NCI-H69 (cell line): ENCODE results near the gene TIGD6.
A peak's percentile ranks its signal among the peaks of the same experiment; 100 is the strongest.

Experiments
- DNase-seq: peaks from one replicate; lab custom pipeline; 2025; lab: John Stamatoyannopoulos, UW

TIGD6 gene

DNA sequence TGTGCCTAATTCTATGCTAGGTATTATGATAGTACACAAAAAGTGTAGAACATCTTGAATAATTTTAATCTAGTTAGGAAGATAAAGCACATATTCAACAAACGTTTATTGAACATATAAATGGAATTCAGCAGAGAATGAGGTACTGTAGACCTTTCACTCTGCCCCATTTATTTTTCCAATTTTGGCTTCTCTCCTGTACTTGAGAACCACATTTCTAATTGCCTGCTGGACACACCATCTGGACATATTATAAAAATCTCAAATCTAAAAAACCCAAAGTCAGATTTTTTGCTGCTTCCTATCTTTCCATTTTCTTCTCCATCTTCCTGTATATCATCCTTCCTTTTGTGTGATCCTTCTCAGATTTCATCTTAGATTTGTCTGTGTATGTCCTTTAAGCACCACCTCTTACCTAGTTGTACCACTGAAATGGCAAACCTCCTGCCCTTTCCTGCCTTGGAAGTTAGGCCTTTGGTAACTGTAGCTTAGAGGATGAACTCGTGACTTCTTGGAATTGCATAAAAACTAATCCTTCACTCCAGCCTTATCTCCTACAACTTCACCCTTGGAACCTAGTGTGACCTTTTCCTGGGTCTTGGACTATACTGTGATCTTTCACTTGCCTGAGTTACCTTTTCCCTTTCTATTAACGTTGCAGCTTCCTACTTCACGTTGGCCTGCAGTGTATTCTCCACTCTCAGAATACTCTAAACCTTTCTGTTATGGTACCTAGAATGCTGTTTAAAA, 31.1 kb downstream of the TIGD6 start:
- DNase-seq: no peak

DNA sequence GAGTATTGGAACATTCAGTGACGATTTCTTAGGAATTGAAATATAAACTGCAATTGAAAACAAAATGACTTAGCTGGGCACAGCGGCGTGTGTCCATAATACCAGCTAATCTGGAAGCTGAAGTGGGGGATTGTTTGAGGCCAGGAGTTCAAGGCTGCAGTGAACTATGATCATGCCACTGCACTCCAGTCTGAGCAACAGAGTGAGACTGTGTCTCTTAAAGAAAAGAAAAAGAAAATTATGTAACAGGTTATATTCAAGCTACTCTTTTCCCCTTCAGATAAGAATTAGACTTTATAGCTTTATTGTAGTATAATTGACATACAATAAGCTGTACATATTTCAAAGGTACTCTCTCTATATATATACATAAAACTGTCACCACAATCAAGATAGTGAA, 33.5 kb downstream of the TIGD6 start:
- no peak for DNase-seq

DNA sequence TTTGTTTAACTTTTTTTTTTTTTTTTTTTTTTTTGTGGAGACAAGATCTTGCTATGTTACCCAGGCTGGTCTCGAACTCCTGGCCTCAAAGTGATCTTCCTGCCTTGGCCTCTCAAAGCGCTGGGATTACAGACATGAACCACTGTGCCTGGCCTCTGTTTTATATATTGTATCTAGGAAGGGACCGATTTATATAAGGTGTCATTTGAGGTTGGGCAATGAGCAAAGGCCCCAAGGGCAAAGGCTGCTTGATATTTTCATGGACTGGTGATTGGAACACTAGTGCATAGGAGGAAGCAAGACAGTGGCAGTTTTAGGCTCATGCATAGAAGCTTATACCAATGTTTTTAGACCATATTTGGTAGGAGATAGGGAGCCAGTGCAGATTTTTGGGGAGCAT, 36.7 kb downstream of the TIGD6 start:
- no peak for DNase-seq

DNA sequence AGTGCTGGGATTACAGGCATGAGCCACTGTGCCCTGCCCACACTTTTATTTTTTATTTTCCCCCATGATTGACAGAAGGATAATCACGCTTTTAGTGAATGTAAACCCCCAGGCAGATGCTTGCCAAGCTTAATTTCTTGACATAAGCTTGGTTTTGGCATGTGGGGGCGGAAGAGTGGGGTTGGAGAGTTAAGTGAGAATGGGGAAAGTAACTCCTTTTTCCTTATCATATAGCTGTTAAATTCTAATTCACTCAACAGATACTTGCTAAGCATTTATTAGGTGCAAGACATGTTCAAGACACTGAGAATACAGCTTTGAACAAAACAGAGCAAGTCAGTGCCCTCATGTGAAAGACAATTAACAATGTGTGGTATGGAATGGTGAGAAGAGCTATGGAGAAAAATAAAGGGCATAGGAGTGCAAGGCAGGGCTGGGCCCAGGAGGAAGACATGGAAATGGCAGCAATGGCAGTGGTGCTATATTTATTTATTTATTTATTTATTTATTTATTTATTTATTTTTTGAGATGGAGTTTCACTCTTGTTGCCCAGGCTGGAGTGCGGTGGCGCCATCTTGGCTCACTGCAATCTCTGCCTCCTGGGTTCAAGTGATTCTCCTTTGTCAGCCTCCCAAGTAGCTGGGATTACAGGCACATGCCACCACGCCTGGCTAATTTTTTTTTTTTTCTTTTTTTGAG, 37.7 kb downstream of the TIGD6 start:
- DNase-seq: no peak

DNA sequence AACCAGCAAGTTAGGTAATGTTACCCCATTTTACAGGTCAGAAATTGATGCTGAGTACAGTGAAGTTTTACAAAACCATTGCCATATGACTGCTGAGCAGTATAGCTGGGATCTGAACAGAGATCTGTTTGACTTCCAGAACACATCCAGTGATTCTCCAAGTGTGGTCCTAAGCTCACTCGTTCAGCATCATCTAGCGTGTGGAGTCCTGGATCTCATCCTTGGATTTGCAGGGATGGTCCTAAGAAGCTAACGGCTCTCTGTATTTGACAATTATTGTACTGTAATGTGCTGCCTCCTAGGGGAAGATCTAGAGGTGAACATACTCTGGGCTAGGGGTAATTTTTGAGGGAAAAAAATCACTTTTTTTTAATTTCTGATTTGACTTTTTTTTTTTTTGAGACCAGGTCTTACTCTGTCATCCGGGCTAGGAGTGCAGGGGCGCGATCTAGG, 38.5 kb downstream of the TIGD6 start:
- DNase-seq: peak; percentile 72

DNA sequence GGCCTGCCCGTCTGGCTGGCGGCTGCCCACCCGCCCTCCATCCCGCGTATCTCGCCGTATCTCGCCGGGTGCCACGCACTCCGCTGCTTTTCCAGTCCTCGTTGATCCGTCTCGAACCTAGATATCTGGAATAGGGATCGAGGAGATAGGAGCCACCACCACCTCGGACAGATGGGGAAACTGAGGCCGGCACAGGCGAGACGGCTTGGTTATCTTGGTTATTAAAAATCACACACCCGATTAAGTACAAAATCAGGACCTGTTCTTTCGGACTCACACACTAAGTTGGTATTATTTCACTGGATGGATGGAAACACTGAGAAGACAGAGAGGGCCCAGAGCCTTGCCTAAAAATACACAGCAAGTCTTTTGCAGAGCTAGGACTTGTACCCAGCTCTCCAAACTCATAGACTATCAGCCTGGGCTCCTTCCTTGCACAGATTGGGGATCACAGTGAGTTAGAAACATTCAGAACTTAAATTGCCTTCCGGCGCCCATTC, 39.2 kb downstream of the TIGD6 start:
- DNase-seq: peak; percentile 28

DNA sequence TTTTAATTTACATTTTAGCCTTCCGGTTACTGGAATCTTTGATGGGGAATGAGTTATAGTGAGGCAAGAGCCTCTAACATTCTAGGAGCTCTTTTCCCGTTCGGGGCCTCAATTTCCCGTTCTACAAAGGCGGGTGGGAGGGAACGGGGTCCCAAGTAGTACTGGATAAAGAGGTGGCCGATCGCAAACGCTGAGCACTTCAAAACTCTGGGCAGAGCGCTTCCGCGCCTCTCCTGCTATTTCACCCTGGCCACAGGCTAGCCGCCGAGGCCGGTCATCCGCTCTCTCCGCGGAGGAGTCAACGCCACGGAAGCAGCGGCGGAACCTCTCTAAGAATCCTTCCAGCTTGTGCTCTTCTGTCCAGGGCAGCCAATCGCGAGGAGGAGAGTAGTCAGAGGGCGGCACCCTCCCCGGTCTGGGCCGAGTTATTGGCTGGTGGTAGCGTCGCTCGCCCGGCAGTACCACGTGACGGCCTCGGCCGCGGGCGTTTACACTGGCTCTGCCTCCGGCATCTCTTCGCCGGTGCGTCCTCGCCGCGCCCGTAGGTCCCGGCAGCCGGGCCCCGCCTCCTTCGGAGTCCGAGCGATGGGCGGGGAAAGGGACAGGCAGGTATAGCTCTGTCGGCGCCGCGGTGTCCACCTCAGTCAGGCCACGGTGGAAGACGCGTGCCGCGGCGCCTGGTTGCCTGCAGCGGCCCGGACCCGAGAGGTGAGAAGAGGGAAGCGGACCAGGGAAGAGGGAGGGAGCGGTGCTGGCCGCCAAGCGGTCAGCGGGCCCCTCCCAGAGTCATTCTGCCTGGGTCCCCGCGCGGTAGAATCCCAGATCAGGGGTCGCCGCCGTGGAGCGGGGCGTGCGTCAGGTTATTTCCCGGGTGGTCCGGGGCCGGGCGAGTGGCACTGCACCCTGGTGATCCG, 39.9 kb downstream of the TIGD6 start, which contains the start of gene SLC26A2:
Gene SLC26A2, plus strand, starts transcription at position 487 of the 914 bp plus-strand sequence. CDS start 16,895 bp downstream, outside the sequence.
- peak; percentile 99 for DNase-seq

DNA sequence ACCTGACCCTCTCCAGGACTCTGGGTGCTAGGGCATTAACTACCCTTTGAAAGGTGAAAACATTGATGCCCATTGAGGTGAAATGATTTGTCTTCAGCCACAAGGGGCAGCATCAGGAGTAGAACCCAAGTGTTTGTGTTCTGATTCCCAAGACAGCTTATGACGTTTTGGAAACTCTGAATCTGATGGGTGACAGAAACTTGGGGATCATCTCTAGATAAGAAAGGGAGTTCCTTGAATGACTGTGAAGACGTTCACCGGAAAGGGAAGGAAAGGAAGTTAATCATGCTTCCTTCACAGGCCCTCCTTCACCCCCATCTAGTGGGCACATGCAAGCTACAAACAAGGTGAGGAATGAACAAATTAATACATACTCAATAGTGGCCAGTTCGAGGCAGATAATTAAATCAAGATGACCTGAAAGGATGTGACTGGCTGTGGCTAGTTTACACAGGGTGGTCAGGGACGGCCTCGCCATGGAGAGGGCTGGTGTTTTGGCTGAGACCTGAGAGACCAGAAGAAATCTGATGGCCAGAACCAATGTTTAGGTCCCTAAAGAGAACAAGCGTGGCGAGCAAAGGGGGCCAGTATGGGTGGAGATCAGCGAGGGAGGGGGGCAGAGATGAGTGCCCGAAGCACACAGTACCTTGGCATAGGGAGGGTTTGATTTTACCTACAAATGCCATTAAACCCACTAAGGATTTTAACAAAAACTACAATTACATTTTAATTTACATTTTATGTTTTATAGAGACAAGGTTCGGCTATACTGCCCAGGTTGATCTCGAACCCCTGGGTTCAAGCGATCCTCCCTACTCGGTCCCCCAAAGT, 40.8 kb downstream of the TIGD6 start:
- DNase-seq: peak; percentile 70

DNA sequence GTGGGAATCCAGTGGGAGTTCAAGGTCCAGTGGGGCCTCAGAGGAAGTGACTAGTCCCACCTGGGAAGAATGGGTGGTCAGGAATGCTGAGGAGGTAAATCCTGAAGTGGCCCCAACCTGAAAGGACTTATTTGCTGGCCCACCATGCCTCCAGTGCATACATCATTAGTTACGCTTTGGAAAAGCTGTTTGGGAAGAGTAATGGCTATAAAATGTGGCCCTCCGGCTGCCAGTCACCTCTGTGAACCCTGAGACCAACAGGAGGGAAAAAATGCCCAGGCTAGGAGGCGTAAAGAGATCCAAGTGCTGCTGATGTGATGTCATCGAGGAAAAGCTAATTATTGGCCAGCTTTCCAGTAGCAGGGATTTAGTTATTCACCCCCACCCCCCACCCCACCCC, 42.6 kb downstream of the TIGD6 start:
- DNase-seq: peak; percentile 71

DNA sequence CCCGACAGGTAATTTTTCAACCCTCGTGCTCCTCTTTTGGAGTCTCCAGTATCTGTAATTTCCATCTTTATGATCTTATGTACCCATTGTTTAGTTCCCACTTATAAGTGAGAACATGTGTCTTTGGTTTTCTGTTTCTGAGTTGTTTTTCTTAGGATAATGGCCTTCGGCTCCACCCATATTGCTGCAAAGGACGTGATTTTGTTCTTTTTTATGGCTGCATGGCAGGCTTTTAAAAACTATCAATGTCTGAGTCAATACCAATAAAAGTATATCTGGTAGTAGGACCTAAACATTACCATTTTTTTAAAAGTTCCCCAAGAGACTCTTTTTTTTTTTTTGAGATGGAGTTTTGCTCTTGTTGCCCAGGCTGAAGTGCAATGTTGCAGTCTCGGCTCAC, 43.8 kb downstream of the TIGD6 start:
- no peak for DNase-seq

DNA sequence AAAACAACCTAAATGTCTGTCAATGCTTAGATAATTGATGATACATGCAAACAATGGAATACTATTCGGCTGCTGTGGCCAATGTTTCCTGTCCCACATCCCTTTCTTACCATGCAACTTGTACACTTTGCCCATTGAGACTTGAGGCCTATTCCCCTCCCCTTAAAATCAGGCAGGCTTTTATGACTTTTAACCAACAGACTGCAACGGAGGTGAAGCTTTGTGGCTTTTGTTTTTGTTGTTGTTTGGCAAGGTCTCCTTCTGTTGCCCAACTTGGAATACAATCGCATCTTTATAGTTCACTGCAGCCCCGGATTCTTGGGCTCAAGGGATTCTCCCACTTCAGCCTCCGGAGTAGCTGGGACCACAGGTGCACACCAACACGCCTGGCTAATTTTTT, 45.7 kb downstream of the TIGD6 start:
- DNase-seq: no peak

DNA sequence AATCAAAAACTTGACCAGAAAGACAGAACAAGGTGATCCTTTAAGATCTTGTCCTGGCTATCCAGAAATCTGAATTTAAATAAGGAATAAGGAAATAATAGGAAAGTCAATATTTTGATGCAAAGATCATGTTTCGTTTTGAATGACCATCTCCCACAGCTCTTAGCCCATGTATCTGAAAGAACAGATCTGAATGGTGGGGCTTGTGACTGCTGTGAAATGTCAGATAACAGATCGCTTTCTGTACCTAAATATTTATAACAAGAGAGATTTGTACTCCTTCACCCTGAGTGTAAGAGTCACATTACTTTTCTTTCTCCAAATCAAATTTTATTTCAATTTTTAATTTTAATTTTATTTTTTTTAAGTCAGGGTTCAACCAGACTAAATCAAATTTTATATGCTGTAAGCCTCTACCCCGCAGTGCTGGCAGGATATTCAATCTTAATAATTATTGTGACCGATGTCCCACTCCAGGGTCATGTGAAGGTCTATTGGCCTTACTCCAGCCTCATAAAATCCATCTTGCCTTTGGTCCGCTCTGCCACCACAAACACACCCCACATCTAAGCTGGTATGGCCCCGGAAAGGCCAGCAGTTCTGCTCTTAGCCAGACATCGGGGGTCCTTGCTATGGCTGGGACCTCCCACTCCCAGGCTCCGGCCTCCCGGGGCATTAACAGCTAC, 46.9 kb downstream of the TIGD6 start:
- DNase-seq: no peak

DNA sequence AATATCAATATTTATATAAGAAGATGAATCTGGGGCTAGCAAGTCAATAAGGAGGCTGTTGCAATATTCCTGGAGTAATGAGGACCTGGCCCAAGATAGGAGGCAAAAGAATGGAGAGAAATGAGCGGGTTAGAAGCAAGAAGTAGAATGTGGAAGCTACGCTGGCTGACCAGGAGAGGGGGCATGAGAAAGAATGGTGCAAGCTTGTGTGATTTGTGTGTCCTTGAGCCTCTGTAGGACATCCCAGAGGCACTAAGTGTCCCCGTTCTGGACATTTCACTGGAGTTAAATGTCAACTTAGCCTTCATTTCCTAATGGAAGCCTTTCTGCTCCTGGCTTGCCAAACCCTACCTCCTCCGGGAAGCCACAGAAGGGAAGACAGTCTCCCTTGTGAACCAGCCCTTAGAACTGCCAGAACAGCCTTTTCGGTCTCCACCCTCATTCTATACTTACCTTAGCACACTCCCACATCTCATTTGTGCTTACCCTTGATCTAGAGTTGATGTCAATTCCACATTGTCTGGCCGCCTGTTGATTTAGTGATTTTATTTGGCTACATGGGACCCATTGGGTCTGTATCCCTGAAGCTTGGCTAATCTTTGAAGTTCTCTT, 49.2 kb downstream of the TIGD6 start:
- no peak for DNase-seq

DNA sequence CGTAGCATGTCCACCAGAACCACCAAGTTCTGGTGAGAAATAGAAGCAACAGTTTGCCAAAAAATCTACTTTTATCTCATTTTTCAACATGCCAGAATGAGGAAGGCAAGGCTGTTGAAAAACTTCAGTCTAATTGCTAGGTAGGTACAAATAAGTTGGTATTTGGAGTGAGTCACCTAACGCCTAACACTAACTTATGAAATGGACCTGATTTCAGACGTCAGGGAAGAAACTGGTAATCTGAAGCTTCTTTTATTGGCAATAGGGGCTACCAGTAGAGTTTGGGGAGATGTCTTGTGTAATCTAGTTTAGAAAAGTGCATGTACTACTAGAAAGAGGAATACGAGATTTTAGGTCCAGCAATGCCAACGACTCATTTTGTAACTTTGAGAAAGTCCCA, 51.5 kb downstream of the TIGD6 start:
- DNase-seq: no peak

DNA sequence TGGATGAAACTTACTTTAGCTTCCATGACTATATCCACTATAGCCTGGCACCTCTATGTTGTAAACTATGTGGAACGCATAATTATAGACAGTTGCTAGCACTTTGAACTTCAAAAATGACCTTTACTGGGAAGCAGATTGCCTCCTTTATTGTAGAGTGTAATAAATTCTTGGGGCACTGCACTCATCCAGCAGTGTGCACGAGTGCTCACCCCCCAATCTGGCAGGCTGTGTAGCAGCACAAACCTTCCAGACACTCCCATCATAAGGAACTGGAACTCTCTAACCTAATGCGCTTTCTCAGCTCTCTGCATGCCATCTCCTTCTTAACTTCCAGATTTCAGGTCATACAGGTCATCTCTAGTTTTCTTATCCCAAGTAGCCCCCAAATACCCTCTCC, 54.3 kb downstream of the TIGD6 start:
- no peak for DNase-seq

DNA sequence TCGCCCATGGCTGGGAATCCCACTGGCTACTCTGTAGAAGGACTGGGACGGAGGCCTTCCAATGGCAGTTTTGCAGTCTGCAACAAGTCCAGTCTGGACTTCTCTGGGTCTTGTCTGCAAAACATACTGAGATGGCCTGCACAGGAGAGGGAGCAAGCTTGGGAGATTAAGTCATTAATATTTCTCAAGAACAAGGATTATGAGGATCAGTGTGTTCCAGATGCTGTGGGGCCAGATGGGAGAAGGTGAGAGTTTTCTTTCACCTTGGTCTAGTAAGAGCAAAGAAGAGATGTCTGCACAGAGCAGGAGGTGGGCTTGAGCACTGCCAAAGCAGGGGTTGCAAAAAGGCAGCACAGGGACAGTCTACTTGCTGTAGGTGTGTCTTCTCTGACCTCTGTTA, 55.8 kb downstream of the TIGD6 start, which contains the start of gene PDE6A:
Gene PDE6A, minus strand, starts transcription at position 128 of the 400 bp plus-strand sequence. Its CDS starts 120 bp downstream, at position 8.
- no peak for DNase-seq

DNA sequence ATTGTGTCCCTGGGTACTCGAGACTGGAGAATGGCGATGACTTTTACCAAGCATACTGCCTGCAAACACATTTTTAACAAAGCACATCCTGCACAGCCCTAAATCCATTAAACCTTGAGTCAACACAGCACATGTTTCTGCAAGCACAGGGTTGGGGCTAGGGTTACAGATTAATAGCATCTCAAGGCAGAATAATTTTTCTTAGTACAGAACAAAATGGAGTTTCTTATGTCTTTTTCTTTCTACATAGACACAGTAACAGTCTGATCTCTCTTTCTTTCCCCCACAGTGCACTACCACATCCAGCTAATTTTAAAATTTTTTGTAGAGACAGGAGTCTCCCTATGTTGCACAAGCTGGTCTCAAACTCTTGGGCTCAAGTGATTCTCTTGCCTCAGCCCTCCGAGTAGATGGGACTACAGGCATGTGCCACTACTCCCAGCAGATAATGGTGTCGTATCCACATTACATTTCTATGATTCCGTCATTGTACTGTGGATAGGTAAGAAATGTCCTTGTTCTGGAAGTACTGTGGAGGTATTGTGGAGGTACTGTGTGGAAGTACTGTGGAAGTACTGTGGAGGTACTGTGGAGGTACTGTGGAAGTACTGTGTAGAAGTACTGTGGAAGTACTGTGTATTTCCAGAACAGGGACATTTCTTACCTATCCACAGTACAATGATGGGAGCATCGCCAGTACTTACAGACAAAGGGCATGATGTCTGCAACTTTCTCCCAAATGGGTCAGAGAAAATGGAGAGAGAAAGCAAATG, 57.1 kb downstream of the TIGD6 start:
- DNase-seq: peak; percentile 42
